GM19328 (cell line): ENCODE results near the gene CFAP46.
"Not testable (repeated sequence)": the region's sequence is repeated elsewhere in the genome, so short reads cannot be mapped to it uniquely, and the experiment has no call there.

Experiments used
- ATAC-seq: cut with Tn5 transposase; IDR thresholded peaks from one replicate; pipeline ENCODE4 v1.9.1; 2021; ENCODE audit warnings: mild to moderate bottlenecking, moderate library complexity; ENCODE audit not compliant: unreplicated experiment

CFAP46 gene

DNA sequence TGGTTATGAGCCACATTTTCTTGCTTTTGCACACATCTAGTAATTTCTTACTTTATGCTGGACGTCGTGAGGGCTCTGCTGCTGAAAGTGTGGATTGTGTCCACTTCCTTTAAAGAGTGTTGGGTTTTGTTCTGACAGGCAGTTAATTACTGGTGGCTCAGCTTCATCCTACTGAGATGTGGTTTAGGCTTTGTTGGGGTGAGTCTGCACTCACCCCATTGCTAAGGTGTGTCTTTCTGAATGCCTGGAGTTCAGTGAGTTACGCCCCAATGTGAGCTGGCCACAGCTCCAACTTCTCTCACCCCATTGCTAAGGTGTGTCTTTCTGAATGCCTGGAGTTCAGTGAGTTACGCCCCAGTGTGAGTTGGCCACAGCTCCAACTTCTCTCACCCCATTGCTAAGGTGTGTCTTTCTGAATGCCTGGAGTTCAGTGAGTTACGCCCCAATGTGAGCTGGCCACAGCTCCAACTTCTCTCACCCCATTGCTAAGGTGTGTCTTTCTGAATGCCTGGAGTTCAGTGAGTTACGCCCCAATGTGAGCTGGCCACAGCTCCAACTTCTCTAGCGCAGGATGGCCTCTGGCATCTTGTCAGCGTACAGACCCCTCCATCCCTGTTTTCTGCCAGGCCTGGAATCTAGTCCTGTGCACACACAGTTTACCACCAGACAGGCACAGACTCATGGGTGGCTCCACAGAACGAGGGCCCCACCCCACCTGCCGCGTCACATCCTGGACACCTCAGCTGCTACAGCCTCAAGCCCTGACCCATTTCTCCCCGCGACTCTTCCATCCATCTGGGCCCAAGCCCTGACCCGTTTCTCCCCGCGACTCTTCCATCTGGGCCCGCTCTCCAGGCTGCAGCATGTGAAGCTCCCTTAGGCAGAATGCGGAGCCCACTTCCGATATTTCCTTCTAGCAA, 39.5 kb downstream of the CFAP46 start:
- ATAC-seq = not testable (repeated sequence)

DNA sequence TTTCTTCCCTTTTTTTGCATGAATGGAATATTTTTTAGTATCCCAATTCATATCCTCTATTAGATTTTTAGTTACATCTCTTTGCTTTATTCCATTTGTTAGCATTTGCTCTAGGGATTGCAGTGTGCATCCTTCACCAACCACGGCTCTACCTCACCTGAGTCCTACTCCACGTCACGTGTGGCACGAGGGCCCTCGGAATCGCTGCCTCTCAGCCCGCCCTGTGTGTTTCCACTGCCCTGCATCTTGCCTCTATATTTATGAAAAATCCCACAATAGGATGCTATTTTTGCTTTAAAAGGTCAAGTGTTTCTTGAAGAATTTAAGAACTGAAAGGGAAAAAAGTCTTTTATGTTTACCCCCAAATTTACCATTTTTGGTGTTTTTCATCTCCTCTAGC, 41.0 kb downstream of the CFAP46 start:
- no peak for ATAC-seq

DNA sequence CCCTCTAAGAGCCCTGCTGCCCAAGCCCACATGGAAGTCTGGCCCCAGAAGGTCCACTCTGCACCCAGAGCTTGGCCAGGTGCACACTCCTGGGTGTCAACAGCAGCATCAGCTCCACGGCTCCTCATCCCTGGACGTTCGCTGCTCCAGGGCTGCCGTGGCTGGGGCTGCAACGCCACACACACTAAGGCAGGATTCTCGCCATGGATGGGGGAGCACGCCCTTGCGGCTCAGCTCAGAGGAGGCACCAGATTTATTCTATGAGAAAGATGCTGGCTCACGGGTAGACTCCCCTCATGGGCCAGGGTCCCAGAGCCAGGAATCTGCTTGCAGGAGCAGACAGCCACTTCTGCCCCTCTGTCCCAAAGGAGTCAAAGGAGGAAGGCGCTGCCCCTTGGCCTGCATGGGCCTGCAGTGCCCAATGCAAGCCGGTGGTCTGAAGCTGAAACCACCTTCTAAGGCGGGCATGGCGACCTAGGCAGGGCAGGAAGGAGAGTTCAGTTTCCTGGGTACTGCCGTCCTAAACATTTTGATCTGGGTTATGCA, 42.1 kb downstream of the CFAP46 start:
- no peak for ATAC-seq

DNA sequence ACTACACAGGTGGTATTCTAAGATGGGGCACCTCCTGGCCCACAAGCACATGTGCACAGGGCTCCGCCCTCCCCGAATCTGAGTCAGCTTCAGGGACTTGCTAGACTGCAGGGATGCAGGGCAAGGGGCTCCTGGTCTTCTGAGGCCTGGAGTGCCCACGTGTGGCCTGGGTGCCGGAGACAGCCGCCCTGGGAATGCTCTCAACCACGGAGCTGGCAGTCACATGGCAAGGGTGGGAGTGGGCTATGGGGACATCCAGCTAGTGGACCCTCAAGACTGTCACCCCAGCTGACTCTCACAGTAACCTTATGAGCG, 42.7 kb downstream of the CFAP46 start:
- no peak for ATAC-seq

DNA sequence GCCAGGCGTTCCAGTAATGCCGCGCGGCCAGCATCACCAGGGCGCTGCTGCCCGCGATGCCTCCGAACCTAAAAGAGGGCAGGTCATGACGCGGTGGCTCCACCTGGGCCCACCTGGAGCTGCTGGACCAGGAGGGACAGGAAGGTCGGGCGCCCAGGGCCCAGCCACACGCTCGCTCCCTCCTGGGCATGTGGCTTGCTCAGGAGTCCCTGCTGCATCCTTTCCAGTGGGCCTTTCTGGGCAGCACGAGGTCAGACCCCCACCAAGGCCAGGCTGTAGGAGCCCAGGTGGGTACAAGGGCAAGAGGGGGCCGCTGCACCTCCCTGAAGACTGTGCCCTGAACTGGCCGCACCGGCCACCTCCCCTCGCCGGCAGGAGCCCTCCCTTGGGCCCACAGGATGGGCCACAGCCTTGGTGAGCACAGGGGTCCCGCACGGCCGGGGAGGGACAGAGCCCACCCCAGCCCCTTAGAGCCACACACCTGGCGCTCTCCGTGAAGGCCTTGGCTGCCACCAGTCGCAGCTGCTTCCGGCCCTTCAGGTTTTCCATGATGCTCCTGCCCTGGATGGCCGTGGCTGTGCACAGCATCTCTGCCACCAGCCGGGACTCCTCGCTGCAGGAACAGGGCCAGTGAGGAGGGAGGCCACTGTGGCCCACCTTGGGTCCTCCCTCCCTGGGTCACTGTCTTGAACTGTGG, 43.2 kb downstream of the CFAP46 start:
- no peak for ATAC-seq

DNA sequence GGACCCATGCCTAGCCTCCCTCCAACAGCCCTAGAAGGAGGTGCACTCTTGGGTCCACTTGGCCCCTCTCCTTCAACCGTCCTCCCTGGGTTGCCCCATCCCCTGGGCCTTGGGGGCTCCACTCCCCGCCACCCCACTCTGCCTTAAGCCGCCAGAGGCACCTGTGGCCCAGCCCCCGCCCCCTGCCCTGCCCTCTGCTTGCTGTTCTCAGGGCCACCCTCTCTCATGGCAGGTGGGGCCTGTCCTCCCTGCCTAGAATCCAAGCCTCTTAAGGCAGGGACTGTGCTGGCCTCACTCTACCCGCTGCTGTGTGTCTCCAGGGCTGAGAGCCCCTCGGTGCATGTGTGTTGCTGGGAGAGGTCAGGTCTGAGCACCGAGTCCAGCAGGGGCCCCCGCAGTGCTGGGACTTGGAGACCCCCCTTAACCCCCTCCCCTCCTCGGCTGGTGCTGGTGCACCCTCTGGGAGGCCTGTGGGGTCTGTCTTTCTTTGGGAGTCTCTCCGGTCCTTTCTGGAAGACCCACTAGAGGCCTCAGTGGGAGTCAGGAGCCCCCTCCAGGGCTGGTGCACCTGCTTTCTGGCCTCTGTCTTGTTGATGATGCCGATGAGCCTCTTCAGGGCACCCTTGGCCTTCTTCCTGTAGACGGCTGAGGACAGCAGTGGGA, 43.8 kb downstream of the CFAP46 start:
- no peak for ATAC-seq

DNA sequence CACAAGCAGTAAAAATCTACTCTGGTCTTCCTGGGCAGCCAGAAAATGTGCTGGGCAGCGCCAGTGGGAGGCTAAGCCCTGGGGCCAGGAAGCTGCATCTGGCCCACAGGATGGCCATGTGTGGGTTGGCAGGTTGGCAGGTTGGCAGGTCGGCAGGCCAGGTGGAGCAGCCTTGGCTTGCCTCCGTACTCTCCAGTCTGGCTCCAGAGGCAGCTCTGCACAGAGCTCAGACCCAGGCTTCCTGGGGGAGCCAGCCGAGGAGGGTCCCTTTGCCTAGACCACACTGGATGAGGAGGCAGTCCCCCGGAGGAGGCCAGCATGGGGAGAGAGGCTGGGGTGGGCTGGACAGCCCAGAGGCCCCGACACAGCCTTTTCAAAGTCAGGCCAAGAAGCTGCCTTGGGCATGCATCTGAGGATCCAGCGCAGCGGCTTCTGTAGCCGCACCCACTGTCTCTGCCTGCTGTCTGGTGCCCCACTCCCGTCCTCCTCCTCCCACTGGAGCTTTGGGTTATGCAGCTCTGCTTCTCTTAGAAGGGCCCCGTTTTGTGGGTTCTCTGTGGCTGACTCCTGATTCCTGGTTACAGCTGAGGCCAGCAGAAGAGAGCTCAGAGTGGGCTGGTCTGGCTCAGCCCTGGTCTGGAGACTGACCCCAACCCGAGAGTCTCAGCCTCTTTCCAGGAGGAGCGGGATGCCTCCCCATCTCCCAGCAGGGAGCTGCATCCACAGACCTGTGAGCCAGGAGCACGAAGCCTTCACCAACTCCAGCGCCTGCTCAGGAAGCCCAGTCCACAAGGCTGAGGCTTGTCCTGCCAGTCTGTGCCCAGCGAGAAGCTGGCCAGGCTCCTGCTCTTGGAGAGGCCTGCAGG, 44.6 kb downstream of the CFAP46 start:
- ATAC-seq = no peak

DNA sequence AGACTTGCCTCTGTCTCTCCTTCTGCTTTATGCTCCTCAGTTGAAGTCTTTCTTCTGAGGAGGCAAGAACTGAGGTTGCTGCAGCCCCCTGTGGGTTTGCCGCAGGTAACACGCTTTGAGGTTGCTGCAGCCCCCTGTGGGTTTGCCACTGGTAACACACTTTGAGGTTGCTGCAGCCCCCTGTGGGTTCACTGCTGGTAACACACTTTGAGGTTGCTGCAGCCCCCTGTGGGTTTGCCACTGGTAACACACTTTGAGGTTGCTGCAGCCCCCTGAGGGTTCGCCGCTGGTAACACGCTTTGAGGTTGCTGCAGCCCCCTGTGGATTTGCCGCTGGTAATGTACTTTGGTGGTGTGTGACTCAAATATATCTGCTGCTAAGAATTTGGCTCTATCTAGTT, 48.6 kb downstream of the CFAP46 start:
- not testable (repeated sequence) for ATAC-seq

DNA sequence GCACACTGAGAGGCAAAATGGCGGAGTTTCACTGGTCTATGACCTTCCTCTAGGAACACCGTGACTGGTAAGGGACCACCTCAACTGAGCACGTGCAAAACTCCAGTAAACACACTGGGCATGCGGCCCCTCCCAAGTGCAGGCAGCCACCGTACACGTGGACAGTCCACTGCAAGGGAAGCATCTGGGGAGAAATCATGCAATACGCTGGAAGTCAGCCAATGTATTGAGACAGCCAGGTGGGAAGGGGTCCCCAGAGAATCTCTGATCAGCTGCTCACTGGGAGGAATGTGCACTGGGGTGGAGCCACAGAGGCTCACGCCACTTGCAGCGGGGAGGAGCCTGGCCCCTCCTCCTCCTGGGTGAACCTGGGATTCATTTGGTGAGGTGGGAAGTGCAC, 49.3 kb downstream of the CFAP46 start:
- ATAC-seq = no peak

DNA sequence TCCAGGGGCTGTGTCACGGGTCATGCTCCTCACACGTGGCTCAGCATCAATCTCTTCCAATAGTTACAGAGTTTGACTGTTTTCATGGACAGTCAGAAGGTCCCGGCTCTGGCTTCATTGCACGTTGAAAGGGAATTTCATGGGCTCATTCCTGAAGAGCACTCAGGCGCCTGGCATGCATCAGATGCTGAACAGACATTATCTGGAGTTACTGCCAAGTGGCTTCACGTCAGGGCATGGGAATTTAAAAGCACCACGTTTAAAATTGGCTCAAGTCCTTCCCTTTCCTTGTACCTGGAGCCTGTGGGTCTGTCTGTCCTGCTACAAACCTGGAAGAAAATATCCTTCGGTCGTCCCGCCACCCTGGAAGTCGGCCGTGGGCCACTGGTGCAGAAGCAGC, 50.4 kb downstream of the CFAP46 start:
- no peak for ATAC-seq

DNA sequence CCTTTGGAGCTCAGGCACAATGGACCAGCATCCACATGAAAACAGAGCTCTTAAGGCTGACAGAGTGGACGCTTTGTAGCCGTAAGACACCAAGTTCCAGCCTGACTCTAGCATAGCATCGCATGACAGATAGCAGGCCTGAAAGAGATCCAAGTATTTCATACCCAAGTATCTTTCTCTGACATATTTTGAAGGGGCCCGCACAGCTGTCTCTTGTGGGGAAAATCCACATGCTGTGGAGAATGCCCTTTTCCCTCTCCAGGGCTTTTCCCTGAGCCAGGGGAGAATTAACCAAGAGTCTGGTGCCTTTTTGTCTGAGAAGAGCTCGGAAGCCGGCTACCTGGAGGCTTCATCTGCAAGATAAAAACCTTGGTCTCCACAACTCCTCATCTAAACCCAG, 51.0 kb downstream of the CFAP46 start:
- ATAC-seq = no peak

DNA sequence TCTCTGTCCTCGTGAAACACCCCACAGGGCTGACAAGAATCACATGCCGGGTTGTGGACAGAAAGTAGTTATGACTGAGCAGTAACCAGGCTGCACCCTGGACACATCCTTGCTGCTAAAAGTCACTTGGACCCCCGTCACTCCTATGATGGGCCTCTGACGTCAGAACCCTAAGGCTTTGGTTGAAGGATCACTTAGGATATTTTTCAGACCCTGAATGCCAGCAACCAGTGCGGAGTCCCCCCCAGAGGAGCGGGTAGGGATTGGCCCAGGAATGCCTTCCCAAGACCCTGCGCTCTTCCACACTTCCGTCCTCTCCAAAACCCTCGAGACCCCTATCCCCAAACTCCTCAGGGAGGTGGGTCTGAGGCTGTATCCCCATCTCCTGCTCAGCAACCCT, 52.1 kb downstream of the CFAP46 start:
- ATAC-seq = no peak

DNA sequence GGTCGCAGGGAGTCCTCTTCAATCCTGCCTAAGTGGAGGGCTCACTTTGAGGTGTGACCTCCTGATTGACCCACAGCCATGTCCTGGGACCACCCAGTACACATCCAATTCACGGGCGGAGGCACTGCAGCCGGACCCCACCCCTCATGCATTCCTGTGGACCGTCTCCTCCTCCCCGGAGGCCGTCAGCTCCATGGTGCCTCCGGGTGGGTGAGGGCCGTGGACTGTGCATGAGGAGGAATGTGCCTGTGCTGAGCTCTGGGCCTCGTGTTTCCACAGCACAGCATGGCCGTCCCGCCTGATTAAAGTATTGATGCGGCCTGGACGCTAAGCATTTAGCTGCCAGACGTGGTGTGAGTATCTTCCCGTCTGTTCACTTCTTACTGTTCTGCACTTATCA, 52.8 kb downstream of the CFAP46 start:
- ATAC-seq = no peak

DNA sequence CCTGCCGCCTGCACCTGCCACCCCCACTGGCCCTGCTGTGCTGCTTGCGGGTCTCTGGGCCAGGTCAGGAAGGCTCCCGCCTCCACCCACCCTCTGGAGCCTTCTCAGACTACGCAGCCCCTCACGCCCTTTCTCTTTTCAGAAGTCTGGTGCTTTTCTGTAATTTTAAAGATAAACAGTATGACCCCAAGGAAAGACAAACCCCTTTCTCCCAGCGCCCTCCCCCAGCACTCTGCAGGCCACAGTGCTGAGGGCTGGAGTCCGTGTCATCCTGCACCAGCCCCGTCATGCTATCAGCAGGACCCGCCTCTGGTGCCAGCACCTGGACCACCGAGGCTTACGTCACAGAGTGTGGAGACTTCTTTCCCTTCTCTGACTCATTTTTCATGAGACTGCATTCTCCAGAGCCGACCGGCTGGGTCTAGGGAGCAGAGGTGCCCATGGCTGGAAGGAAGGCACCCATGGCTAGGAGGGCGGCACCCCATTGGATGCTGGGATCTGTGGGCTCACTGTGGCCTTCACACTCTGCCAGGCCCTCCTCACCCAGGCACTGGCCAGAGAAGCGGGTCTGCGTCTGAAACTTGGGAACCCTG, 53.4 kb downstream of the CFAP46 start:
- ATAC-seq = no peak

DNA sequence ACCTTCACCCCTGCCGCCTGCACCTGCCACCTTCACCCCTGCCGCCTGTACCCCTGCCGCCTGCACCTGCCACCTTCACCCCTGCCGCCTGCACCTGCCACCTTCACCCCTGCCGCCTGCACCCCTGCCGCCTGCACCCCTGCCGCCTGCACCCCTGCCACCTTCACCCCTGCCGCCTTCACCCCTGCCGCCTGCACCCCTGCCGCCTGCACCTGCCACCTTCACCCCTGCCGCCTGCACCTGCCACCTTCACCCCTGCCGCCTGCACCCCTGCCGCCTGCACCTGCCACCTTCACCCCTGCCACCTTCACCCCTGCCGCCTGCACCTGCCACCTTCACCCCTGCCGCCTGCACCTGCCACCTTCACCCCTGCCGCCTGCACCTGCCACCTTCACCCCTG, 53.9 kb downstream of the CFAP46 start:
- not testable (repeated sequence) for ATAC-seq

DNA sequence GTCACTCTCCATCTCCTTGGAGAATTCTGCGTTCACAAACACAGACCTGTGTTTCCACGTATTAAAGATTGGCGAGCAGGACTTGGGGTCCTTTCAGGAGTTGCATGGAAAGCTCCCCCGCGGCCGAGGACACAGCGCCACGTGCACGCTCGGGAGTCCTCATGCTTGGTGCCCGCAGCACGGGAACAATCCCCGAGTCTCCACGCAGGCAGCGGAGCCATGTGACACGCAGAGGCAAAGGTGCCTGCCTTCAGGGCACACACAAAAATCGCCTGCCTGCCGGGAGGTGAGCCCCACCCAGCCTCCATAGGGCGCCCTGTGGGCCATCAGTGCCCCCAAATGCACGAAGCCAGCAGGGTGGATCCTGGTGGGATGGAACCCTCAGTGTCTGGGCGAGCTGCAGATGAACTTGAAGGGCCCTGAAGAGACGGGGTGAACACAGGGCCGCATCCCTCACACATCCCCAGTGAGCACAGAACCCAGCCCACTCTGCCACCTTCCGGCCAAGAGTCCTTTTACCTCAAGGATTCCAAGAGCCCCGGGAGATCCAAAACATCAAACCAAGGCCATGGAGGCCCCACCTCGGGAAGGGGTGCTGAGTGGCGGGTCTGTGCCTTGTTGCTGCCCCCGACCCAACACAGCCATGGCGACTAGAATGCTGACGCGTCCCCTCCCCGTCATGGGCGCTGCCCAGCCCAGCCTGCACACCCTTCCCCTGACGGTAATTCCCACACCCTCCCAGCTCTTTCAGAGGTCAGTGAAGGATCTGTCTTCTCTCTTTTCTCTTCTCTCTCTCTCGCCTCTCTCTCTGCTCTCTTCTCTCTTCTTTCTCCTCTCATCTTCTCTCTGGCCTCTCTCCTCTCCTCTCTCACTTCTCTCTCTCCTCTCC, 55.9 kb downstream of the CFAP46 start:
- no peak for ATAC-seq

DNA sequence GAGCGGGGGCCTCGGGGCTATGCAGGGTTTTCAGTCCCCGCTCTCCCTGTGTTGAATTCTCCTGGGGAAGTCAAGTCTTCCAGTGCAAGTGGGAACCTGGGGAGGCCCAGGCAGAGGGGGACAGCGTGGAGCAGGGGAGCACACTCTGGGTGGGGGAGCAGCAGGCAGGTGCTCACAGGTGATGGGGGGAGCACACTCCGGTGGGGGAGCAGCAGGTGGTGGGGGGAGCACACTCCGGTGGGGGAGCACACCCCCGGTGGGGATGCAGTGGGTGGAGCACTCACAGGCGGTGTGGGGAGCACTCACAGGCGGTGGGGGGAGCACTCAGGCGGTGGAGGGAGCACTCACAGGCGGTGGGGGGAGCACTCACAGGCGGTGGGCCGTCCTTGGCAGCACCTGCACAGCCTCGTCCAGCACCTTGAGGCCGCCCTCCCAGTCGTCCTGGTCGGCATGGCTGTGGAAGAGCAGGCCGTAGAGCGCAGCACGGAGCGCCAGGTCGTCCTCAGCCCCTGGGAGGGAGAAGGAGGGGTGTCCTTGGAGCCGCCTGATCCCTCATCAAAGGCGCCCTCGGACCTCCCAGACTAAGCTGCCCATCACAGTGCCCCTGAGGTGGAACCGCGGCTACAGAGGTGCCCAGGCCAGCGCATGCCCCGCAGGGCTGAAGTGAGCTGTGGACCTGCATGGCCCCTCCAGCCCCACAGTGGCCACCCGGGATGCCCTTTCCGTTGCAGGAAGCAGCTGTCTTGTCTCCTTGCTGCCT, 56.7 kb downstream of the CFAP46 start:
- no peak for ATAC-seq

DNA sequence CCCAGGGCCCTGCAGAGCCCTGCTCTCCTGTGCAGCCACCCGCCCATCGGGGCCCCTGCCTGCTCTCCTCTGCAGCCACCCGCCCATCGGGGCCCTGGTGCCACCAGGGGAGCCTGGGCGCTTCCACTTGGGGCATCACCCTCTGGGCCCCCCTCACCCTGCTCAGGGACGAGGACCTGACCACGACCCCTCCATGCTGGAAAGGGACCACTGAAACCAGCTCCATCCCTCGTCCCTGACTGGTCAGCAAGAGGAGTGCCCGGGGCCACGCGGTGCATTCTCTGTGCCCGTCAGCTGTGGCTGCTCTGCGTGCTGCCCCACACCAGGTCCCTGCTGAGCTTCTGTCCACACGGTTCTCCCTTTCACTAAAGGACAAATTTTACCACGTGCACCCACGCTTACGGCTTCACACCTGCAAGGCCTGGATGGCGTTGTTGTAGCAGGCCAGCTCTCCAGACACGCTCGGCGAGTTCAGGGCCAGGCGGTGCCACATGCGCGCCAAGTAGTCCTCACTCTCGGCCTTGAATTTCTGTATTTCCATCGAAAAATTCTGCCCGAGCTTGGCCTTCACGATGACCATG, 57.6 kb downstream of the CFAP46 start:
- no peak for ATAC-seq
